NT2/D1 (cell line): Measurements from ENCODE around the gene ACRBP.

Source experiments
- SUZ12 ChIP-seq: IDR thresholded peaks from 2 replicates; pipeline ENCODE4 v1.6.1; 2011; ENCODE audit not compliant: insufficient read length, insufficient read depth; ENCODE audit errors: extremely low read depth
- YY1 ChIP-seq: IDR thresholded peaks from 2 replicates; pipeline ENCODE4 v1.6.1; 2011; ENCODE audit not compliant: insufficient read length, insufficient read depth
- ZNF274 ChIP-seq: IDR thresholded peaks from 2 replicates; pipeline ENCODE4 v1.6.1; 2011; ENCODE audit warnings: mild to moderate bottlenecking, low read depth, low read length

DNA sequence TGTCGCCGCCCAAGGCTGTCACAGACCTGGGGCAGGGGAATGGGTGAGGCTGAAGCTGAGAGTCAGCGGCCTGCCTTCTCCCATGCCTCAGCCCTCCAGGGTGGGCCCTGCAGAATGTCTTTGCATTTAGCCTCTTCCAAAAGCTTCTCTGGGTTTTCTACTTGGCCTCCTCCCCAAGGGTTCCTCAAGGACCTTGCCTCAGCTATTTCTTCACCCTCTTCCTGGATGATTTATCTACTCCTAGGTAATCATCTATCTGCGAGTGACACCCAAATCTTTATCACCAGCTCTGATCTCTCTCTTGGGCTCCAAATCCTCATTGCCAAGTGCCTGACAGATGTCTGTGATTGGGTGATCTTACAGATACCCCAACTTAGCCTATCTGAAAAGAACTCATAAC, 6.7 kb downstream of the ACRBP start:
- TF ChIP-seq YY1 (no peak), ZNF274 (no peak), SUZ12 (no peak)
